AG10803 (cell line): ENCODE measurements around the gene PRRC2A.
"Not testable (repeated sequence)": the region's sequence is repeated elsewhere in the genome, so short reads cannot be mapped to it uniquely, and the experiment has no call there.

Experiments
- DNase-seq: peaks from one replicate; pipeline ENCODE4 v3.0.0; 2010; ENCODE audit warnings: low read depth
- H3K4me3 ChIP-seq: 2 replicates; pipeline ENCODE4 v1.5.1; 2011; ENCODE audit warnings: mild to moderate bottlenecking, low read length, control low read depth
- TF ChIP-seq, protein P1 (sequence below): conservative IDR thresholded peaks from 2 replicates; pipeline ENCODE4 v1.5.1; 2011; ENCODE audit warnings: mild to moderate bottlenecking, low read length, control low read depth, inconsistent platforms

PRRC2A gene

DNA sequence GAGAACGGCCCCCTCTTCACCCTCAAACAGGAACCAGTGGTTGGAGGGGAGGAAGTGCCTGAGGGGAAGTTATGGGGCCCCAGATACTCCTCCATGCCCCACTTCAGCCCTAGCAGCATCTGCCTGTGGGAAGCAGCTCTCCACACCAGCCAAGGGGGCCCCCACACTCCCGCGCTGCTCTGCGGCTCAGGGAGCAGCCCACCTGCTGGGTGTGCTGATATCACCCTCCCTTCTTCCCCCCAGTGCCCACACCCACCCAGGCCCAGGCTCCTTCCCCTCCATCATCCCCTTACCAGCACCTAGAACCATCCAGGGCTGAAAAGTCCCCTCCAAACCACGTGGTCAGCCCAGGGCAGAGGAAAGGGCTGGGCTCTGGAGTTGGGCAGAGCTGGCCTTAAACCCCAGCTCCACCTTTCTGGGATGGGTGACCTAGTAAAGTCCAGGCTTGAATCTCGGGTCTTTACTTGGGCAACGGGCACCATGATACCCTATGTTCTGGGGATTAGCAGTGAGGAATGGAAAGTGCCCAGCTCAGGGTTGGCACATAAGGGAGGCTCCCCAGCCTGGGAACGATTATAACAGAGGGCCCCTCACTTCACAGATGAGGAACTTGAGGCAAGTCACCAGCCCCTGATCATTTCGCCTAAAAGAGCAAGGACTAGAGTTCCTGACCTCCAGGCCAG, 33.8 kb upstream of the PRRC2A start:
- TF ChIP-seq, protein P1, sequence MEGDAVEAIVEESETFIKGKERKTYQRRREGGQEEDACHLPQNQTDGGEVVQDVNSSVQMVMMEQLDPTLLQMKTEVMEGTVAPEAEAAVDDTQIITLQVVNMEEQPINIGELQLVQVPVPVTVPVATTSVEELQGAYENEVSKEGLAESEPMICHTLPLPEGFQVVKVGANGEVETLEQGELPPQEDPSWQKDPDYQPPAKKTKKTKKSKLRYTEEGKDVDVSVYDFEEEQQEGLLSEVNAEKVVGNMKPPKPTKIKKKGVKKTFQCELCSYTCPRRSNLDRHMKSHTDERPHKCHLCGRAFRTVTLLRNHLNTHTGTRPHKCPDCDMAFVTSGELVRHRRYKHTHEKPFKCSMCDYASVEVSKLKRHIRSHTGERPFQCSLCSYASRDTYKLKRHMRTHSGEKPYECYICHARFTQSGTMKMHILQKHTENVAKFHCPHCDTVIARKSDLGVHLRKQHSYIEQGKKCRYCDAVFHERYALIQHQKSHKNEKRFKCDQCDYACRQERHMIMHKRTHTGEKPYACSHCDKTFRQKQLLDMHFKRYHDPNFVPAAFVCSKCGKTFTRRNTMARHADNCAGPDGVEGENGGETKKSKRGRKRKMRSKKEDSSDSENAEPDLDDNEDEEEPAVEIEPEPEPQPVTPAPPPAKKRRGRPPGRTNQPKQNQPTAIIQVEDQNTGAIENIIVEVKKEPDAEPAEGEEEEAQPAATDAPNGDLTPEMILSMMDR: no peak
- no peak overlapping the region for H3K4me3 ChIP-seq
- DNase-seq: no peak

- H3K4me3 ChIP-seq: no peak overlapping the region
- TF ChIP-seq, protein P1: no peak
- no peak for DNase-seq
Measured at GRCh38 chr6:31587791-31588777, 32.4 kb upstream of the PRRC2A start.

DNA sequence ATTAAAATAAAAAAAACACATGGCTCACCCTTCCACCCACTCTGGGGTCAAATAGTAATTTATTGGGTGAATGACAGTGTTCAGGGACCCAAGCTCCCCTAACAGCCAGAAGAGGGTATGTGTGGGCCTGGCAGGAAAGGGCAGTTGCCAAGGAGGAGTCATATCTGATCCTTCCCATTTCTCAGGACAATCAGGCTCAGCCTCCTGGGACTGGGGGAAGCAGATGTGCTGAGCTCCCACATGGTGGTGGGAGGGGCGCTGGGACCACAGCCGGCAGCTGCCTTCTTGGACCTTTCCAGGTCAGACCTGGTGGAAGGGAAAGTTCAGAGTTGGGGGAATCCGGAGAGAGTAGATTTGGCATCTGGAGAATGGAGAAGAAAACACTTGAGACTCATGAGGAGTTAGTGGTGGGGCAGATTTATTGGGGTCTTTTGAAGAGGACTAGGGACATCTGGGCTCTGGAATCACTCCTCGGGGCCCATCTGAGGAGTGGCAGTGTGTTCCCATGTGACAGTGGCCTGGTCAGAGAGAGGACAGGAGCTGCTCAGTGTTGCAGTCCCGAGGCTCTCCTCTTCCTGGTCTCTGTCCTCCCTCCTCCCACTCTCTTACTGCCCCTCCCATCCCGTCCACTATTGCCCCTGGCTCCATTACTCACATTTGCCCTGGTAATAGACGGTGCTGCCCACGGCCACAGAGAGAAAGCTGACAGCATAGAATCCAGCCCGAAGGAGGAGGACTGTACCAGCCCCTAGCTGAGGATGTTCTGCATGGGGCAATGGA, 31.5 kb upstream of the PRRC2A start:
- DNase-seq: peak; percentile 13
- TF ChIP-seq, protein P1: no peak
- H3K4me3 ChIP-seq: no peak overlapping the region

DNA sequence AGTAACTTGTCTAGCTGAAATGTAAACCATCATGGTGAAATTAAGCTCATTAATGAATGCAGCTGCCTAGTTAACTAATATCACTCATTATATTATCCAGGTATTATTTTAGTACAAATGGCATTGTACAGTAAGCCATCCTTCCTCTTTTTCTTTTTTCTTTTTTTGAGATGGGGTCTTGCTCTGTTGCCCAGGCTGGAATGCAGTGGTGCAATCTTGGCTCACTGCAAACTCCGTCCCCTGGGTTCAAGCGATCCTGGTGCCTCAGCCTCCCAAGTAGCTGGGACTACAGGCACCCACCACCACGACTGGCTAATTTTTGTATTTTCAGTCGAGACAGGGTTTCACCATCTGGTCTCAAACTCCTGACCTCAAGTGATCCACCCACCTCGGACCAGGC, 29.8 kb upstream of the PRRC2A start:
- DNase-seq, H3K4me3 ChIP-seq: not testable (repeated sequence)

DNA sequence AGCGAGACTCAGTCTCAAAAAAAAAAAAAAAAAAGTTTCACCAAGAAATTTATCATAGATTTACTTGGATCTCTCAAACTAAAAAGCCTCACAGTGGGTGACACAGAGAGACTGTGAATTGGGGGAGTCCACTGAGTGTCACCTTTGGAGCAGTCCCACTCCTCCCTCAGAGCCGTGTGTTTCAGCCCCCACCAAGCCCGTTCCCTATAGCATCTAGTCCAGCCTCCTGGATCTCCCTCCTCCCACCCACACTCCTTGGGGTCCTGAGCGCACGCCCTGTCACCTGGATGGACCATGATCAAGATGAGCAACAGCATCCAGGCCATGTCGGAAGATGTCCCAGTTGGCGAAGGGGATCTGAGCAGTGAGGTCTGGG, 28.1 kb upstream of the PRRC2A start:
- H3K4me3 ChIP-seq: no peak overlapping the region
- no peak for DNase-seq
- TF ChIP-seq, protein P1: no peak

DNA sequence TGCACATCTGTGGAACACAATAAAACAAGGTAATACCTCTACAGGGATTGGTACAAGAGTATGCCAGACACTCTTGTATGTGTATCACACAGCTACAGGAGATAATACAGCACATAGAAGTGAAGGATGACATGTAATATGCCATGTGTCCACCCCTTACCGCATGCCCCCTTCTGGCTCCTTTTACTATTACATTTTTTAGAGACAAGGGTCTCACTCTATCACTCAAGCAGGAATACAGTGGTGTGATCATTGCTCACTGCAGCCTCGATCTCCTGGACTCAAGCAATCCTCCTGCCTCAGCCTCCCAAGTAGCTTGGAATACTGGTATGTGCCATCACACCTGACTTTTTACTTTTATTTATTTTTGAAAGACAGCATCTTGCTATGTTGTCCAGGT, 23.5 kb upstream of the PRRC2A start:
- DNase-seq: peak; percentile 24
- H3K4me3 ChIP-seq: no peak overlapping the region
- TF ChIP-seq, protein P1: peak; percentile 48

- TF ChIP-seq, protein P1: no peak
- H3K4me3 ChIP-seq: no peak overlapping the region
- DNase-seq: no peak
Measured at GRCh38 chr6:31607317-31607716, 13.2 kb upstream of the PRRC2A start.
